Activated B cell treated with CpG ODN at 0.5 μM for 24 hours (primary cell): Measurements from ENCODE around the gene PRKCB. TPM values are rescaled to one million over a fixed set of nuclear protein-coding genes. Genes with fewer than 3 reads are reported as not detected.

Source experiments
- ATAC-seq: fragments of 200-7000 bp; cut with Tn5 transposase; one replicate; pipeline ENCODE4 v1.10.0; 2021; ENCODE audit warnings: low read depth, mild to moderate bottlenecking, moderate library complexity
- CTCF ChIA-PET: fragments of 350-600 bp; sonication (Branson Sonifier 250); formaldehyde crosslinking; loops from one replicate; lab custom pipeline; 2021; ENCODE audit warnings: antibody characterized with exemption; lab: Charles Lee
- POLR2A ChIA-PET: fragments of 350-600 bp; sonication (Branson Sonifier 250); formaldehyde crosslinking; loops from one replicate; lab custom pipeline; 2021; ENCODE audit warnings: antibody characterized with exemption; lab: Charles Lee
- DNase-seq: peaks from one replicate; pipeline ENCODE4 v3.0.0; 2022
- H3K27ac Mint-ChIP-seq: one replicate; pipeline ENCODE4 v1.8.0; 2020; ENCODE audit warnings: mixed read lengths
- H3K27me3 Mint-ChIP-seq: one replicate; pipeline ENCODE4 v1.8.0; 2021; ENCODE audit warnings: mixed read lengths
- H3K36me3 Mint-ChIP-seq: one replicate; pipeline ENCODE4 v1.8.0; 2021; ENCODE audit warnings: low read depth, mixed read lengths
- H3K4me1 Mint-ChIP-seq: one replicate; pipeline ENCODE4 v1.8.0; 2021; ENCODE audit warnings: mixed read lengths
- H3K4me3 Mint-ChIP-seq: one replicate; pipeline ENCODE4 v1.8.0; 2020; ENCODE audit warnings: mild to moderate bottlenecking, mixed read lengths
- H3K9me3 Mint-ChIP-seq: one replicate; pipeline ENCODE4 v1.8.0; 2020; ENCODE audit warnings: mixed read lengths
- CTCF ChIP-seq: fragments of 200-600 bp; IDR thresholded peaks from one replicate; pipeline ENCODE4 v1.8.0; 2022; ENCODE audit warnings: antibody characterized with exemption, mild to moderate bottlenecking
- intact Hi-C: fragments of 100-400 bp; cut with micrococcal nuclease; formaldehyde crosslinking; loops from one replicate; pipeline ENCODE4 v1.15.1; 2024
- total RNA-seq: library from RNA; stranded (reverse); gene quantifications from 2 replicates; pipeline ENCODE4 v1.2.3, GENCODE V29; 2022

PRKCB gene
- total RNA-seq, 1 donor from 2014 or later: 146 TPM

GRCh38 chr16:24119807-24120206 is 284.0 kb downstream of the PRKCB start:
- H3K27me3 Mint-ChIP-seq: no peaks in the 10 kb centered on the region
- intact Hi-C loops: loop anchor here (1.0 kb wide), 1 partner anchor 24 kb away; no protein-coding TSS in a partner anchor
- H3K36me3 Mint-ChIP-seq: peaks cover 91% of the 10 kb centered on the region
- CTCF ChIA-PET: no interaction called here
- POLR2A ChIA-PET: no interaction called here
- no peak overlapping the region for H3K27ac Mint-ChIP-seq
- no peak for TF ChIP-seq CTCF
- DNase-seq (no peak), ATAC-seq (no peak)
- peaks cover 2% of the 10 kb centered on the region for H3K9me3 Mint-ChIP-seq
- H3K4me1 Mint-ChIP-seq: no peaks in the 10 kb centered on the region
- no peak overlapping the region for H3K4me3 Mint-ChIP-seq

- Mint-ChIP-seq H3K27ac (no peak overlapping the region), H3K36me3 (peaks cover 94% of the 10 kb centered on the region), H3K27me3 (no peaks in the 10 kb centered on the region), H3K9me3 (no peaks in the 10 kb centered on the region), H3K4me1 (no peaks in the 10 kb centered on the region), H3K4me3 (no peak overlapping the region)
- ChIA-PET POLR2A (no interaction called here), CTCF (no interaction called here)
- ATAC-seq (no peak), DNase-seq (no peak)
- TF ChIP-seq CTCF: no peak
- intact Hi-C loops: no loop called here
These were observed 287.5 kb downstream of the PRKCB start for GRCh38 chr16:24123275-24123674.

GRCh38 chr16:24124291-24124690 is 288.5 kb downstream of the PRKCB start:
- Mint-ChIP-seq H3K36me3 (peaks cover 92% of the 10 kb centered on the region), H3K27ac (no peak overlapping the region), H3K4me1 (no peaks in the 10 kb centered on the region), H3K27me3 (no peaks in the 10 kb centered on the region), H3K4me3 (no peak overlapping the region), H3K9me3 (no peaks in the 10 kb centered on the region)
- ChIA-PET POLR2A (no interaction called here), CTCF (no interaction called here)
- ATAC-seq (no peak), DNase-seq (no peak)
- intact Hi-C loops: no loop called here
- no peak for TF ChIP-seq CTCF

- H3K4me3 Mint-ChIP-seq: no peak overlapping the region
- ChIA-PET CTCF (interaction anchor here (0.9 kb wide), 1 partner anchor 54 kb away, joined by 4 read pairs; no protein-coding TSS in a partner anchor), POLR2A (no interaction called here)
- H3K27ac Mint-ChIP-seq: no peak overlapping the region
- H3K4me1 Mint-ChIP-seq: no peaks in the 10 kb centered on the region
- ATAC-seq (no peak), DNase-seq (no peak)
- H3K27me3 Mint-ChIP-seq: no peaks in the 10 kb centered on the region
- peaks cover 92% of the 10 kb centered on the region for H3K36me3 Mint-ChIP-seq
- TF ChIP-seq CTCF: no peak
- intact Hi-C loops: no loop called here
- no peaks in the 10 kb centered on the region for H3K9me3 Mint-ChIP-seq
These were observed 289.4 kb downstream of the PRKCB start for GRCh38 chr16:24125214-24125613.

- H3K36me3 Mint-ChIP-seq: peaks cover 90% of the 10 kb centered on the region
- CTCF ChIA-PET: no interaction called here
- DNase-seq (no peak), ATAC-seq (no peak)
- POLR2A ChIA-PET: no interaction called here
- no peak for TF ChIP-seq CTCF
- H3K4me3 Mint-ChIP-seq: no peak overlapping the region
- no peak overlapping the region for H3K27ac Mint-ChIP-seq
- intact Hi-C loops: no loop called here
- no peaks in the 10 kb centered on the region for H3K9me3 Mint-ChIP-seq
- no peaks in the 10 kb centered on the region for H3K4me1 Mint-ChIP-seq
- H3K27me3 Mint-ChIP-seq: no peaks in the 10 kb centered on the region
These were observed 293.7 kb downstream of the PRKCB start for GRCh38 chr16:24129412-24129918.
